ENCODE measurements around the gene RBM17. TPM values are rescaled to one million over a fixed set of nuclear protein-coding genes. Genes with fewer than 3 reads are reported as not detected.
A peak's percentile ranks its signal among the peaks of the same experiment; 100 is the strongest.
"Not testable (repeated sequence)": the region's sequence is repeated elsewhere in the genome, so short reads cannot be mapped to it uniquely, and the experiment has no call there.

The RBM17 gene
- total RNA-seq, 2 experiments from 2014 or later: 213 to 217 TPM

DNA sequence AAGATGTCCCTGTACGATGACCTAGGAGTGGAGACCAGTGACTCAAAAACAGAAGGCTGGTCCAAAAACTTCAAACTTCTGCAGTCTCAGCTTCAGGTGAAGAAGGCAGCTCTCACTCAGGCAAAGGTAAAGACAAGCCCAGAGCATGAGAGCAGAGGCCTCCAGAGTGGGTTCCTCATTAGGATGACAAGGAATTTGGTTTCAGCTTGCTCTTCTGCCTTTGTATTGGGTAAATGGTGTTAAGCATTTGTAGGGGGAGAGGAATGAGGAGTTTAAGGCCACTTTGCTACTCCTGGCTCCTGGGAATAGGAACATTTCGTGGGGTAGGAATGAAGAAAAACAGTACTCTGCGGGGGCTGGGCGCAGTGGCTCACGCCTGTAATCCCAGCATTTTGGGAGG, 8.2 kb downstream of the RBM17 start:
- Mint-ChIP-seq H3K4me3 (no peak overlapping the region), H3K36me3 (ENCODE audit: low read depth) (peaks cover 68% of the 10 kb centered on the region), H3K27ac (no peak overlapping the region), H3K4me1 (ENCODE audit: low read depth) (peaks cover 49% of the 10 kb centered on the region), H3K27me3 (ENCODE audit: low read depth) (no peaks in the 10 kb centered on the region), H3K9me3 (ENCODE audit: insufficient read depth) (no peaks in the 10 kb centered on the region)
- ChIA-PET POLR2A (interaction anchor here (0.7 kb wide), 1 partner anchor 222 kb away, joined by 3 read pairs; no protein-coding TSS in a partner anchor), CTCF (interaction anchor here (0.5 to 1.8 kb wide), 6 partner anchors 9 to 526 kb away, joined by 3 to 7 read pairs (median 4); no protein-coding TSS in a partner anchor)
- no peak for ATAC-seq
- DNase-seq: no peak

DNA sequence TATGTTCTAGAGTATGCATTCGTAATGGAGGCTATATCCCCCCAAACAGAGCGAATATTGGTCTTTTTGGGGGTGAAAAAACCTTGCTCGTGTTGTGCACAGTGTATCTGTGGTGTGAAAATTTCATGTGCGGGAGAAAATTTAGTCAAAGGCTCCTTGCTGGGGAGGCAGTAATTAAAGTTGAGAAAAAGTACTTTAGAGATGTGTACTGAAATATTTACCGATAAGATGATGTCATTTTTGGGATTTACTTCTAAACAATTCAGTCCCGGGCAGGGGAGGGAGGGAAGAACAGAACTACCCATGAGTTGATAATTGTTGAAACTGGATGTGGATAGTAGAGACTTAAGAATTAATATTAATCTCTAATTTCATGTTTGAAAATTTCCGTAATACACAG, 9.3 kb downstream of the RBM17 start:
- no peak for DNase-seq
- no peak for ATAC-seq
- H3K9me3 Mint-ChIP-seq (ENCODE audit: insufficient read depth): no peaks in the 10 kb centered on the region
- H3K36me3 Mint-ChIP-seq (ENCODE audit: low read depth): peaks cover 68% of the 10 kb centered on the region
- ChIA-PET CTCF (no interaction called here), POLR2A (no interaction called here)
- no peaks in the 10 kb centered on the region for H3K27me3 Mint-ChIP-seq (ENCODE audit: low read depth)
- H3K4me3 Mint-ChIP-seq: no peak overlapping the region
- peaks cover 45% of the 10 kb centered on the region for H3K4me1 Mint-ChIP-seq (ENCODE audit: low read depth)
- no peak overlapping the region for H3K27ac Mint-ChIP-seq

DNA sequence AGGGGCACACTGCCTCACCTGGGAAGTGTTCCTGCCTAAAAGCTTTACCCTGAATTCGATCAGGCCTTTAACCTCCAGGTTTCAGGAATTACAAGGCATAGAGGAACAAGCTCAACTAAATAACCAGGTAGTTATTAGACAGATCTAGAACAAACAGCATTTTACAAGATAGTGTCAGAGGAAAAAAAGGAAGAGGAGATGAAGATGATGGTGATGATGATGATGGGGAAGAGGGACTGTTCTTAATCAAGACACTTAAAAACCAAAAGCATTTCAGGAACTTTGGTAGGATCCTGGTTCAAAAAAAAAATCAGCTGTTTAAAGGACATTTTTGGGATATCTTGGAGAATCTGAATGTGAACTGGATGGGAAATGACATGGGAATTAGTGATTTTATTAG, 11.5 kb downstream of the RBM17 start:
- Mint-ChIP-seq H3K4me1 (ENCODE audit: low read depth) (peaks cover 31% of the 10 kb centered on the region), H3K4me3 (no peak overlapping the region), H3K36me3 (ENCODE audit: low read depth) (peaks cover 67% of the 10 kb centered on the region), H3K27me3 (ENCODE audit: low read depth) (no peaks in the 10 kb centered on the region), H3K27ac (peak overlapping the region; percentile 2), H3K9me3 (ENCODE audit: insufficient read depth) (no peaks in the 10 kb centered on the region)
- CTCF ChIA-PET: interaction anchor here (0.8 to 1.4 kb wide), 5 partner anchors 10 to 302 kb away, joined by 3 to 6 read pairs (median 4); no protein-coding TSS in a partner anchor
- POLR2A ChIA-PET: no interaction called here
- ATAC-seq (no peak), DNase-seq (no peak)

DNA sequence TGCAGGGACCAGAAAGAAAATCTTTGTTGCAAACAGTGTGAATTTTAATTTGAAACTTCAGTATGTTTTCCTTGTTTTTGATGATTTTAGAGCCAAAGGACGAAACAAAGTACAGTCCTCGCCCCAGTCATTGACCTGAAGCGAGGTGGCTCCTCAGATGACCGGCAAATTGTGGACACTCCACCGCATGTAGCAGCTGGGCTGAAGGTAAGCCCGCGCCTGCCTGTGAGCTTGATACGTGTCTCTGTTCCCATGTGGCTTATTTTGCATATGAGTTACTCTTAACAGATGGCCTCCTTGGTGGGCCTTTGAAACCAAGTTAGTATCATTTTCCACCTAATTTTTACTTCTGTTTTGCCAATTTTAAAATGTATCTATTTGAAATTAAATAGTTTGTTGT, 12.3 kb downstream of the RBM17 start:
- H3K27ac Mint-ChIP-seq: no peak overlapping the region
- H3K4me1 Mint-ChIP-seq (ENCODE audit: low read depth): peaks cover 27% of the 10 kb centered on the region
- H3K36me3 Mint-ChIP-seq (ENCODE audit: low read depth): peaks cover 67% of the 10 kb centered on the region
- H3K27me3 Mint-ChIP-seq (ENCODE audit: low read depth): no peaks in the 10 kb centered on the region
- H3K4me3 Mint-ChIP-seq: no peak overlapping the region
- ChIA-PET CTCF (interaction anchor here (1.2 to 1.4 kb wide), 4 partner anchors 9 to 87 kb away, joined by 3 to 6 read pairs (median 4); no protein-coding TSS in a partner anchor), POLR2A (no interaction called here)
- DNase-seq: no peak
- no peaks in the 10 kb centered on the region for H3K9me3 Mint-ChIP-seq (ENCODE audit: insufficient read depth)
- no peak for ATAC-seq

DNA sequence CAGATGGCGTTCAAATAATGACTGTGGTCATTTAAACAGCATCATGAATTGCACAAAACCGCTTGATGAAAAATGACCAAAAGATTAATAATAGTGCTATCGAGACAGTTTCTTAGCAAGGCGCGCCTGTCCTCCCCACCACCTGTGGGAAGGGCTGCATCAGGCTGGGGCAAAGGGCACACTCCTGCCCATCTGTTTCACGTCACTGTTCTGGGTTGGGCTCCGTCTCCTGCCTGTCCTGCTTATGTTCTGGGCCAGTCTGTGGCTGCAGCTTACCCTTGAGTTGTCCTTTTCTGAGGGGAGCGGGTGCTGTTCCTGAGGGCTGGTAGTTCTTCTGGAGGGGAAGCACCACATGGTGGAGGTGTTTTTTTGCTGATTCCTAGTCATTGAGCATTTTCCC, 13.3 kb downstream of the RBM17 start:
- Mint-ChIP-seq H3K4me3 (no peak overlapping the region), H3K4me1 (ENCODE audit: low read depth) (peaks cover 24% of the 10 kb centered on the region), H3K27ac (no peak overlapping the region), H3K27me3 (ENCODE audit: low read depth) (no peaks in the 10 kb centered on the region), H3K9me3 (ENCODE audit: insufficient read depth) (no peaks in the 10 kb centered on the region), H3K36me3 (ENCODE audit: low read depth) (peaks cover 70% of the 10 kb centered on the region)
- DNase-seq (no peak), ATAC-seq (no peak)
- ChIA-PET POLR2A (no interaction called here), CTCF (no interaction called here)

DNA sequence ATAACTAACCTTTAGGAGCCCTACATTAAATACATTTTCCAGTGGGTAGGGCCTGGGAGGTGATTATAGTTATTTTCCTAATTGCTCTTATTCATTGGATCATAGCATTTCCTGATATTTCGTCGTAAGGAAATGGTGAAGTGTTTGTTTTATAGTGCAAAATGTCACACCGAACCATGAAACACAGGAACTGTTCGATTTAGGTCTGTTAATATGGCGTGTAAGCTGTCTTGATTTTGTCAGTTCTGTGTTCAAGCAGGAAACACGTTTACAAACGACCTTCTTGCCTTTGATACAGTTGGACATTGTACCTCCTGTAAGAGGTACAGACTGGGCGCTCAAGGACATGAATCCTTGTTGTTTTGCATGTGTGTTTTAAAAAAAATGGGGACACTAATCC, 14.8 kb downstream of the RBM17 start:
- ChIA-PET CTCF (no interaction called here), POLR2A (no interaction called here)
- no peak for ATAC-seq
- H3K36me3 Mint-ChIP-seq (ENCODE audit: low read depth): peaks cover 66% of the 10 kb centered on the region
- no peaks in the 10 kb centered on the region for H3K9me3 Mint-ChIP-seq (ENCODE audit: insufficient read depth)
- no peak for DNase-seq
- no peak overlapping the region for H3K4me3 Mint-ChIP-seq
- H3K27ac Mint-ChIP-seq: no peak overlapping the region
- H3K4me1 Mint-ChIP-seq (ENCODE audit: low read depth): peaks cover 23% of the 10 kb centered on the region
- H3K27me3 Mint-ChIP-seq (ENCODE audit: low read depth): no peaks in the 10 kb centered on the region

DNA sequence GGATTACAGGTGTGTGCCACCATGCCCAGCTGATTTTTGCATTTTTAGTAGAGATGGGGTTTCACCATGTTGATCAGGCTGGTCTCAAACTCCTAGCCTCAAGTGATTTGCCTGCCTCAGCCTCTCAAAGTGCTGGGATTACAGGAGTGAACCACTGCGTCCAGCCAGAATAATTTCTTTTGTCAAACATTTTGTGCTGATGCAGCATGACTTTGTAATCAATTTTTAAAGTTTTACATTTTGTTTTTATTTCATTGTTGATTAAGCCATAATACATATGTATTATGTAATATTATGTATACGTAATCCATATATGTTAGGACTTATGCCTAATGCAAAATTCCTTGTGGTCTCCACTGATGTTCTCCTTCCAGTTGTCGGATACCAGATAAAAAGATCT, 18.8 kb downstream of the RBM17 start:
- Mint-ChIP-seq H3K4me1 (ENCODE audit: low read depth) (peaks cover 39% of the 10 kb centered on the region), H3K36me3 (ENCODE audit: low read depth) (peaks cover 71% of the 10 kb centered on the region)
- CTCF ChIA-PET: interaction anchor here (1.1 to 1.9 kb wide), 7 partner anchors 11 to 295 kb away, joined by 3 to 13 read pairs (median 7); no protein-coding TSS in a partner anchor
- H3K27ac Mint-ChIP-seq; POLR2A ChIA-PET; H3K4me3 Mint-ChIP-seq; DNase-seq; ATAC-seq; H3K27me3 Mint-ChIP-seq (ENCODE audit: low read depth); H3K9me3 Mint-ChIP-seq (ENCODE audit: insufficient read depth): not testable (repeated sequence)

DNA sequence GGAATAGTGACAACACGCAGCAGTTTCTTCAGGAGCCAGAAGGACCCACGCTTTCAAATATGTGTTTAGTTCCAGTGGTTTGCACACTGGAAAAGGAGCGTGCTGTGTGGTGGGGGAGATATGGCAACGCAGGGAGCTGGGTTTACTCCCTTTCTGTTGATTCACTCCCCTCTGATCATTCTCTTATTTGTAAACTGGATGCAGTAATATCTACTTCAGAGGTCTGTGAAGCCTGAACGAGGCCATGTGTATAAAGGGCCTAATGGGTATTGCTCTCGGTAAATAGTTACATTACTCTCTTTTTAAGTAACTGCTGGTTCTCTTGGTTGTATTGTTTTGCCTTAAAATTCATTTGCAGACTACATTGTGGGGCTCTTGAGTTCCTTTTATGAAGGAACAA, 19.2 kb downstream of the RBM17 start:
- ATAC-seq (no peak), DNase-seq (no peak)
- Mint-ChIP-seq H3K4me3 (no peak overlapping the region), H3K27me3 (ENCODE audit: low read depth) (no peaks in the 10 kb centered on the region), H3K27ac (no peak overlapping the region), H3K36me3 (ENCODE audit: low read depth) (peaks cover 73% of the 10 kb centered on the region), H3K4me1 (ENCODE audit: low read depth) (peaks cover 39% of the 10 kb centered on the region), H3K9me3 (ENCODE audit: insufficient read depth) (no peaks in the 10 kb centered on the region)
- ChIA-PET POLR2A (no interaction called here), CTCF (interaction anchor here (0.8 to 1.7 kb wide), 8 partner anchors 12 to 298 kb away, joined by 3 to 8 read pairs (median 6); partner anchors contain the start of gene PFKFB3)

DNA sequence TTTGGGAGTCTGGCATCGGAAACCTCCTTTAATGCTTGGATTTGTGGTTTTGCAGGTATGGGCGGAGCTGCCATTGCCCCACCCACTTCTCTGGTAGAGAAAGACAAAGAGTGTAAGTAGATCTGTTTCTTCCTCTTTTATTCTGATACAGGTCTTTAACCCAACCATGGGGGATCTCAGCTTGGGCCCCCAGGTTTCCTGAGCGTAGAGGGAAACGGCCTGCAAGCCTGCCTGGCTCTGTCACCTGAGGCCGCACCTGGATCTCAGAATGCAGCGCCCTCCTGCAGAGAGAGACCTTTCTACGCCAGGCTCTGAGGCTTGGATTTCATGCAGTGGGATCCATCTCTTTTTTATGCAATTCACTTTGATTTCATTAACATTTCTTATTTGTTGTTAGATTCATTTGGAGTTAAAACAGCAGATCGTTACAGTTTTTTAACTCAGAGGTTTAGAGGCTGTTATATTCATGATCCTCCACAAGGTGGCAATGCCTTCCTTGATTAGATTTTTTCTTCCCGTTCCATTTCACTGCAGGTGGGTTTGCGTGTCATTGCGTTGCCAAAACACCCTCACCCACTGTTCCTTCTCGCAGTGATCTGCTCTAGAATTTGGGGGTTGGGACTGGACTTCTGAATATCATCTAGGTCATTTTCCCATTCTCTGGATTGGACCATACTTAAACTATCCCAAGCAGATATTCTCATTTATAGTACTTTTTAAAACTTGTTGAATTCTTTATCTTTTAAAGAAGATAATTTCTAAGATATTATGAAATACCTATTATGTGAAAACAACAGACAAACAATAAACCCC, 20.0 kb downstream of the RBM17 start:
- no peaks in the 10 kb centered on the region for H3K27me3 Mint-ChIP-seq (ENCODE audit: low read depth)
- no peaks in the 10 kb centered on the region for H3K9me3 Mint-ChIP-seq (ENCODE audit: insufficient read depth)
- H3K27ac Mint-ChIP-seq: peak overlapping the region; percentile 81
- DNase-seq (peak; percentile 52), ATAC-seq (peak; percentile 54)
- ChIA-PET CTCF (interaction anchor here (0.8 to 1.7 kb wide), 8 partner anchors 12 to 298 kb away, joined by 3 to 8 read pairs (median 6); partner anchors contain the start of gene PFKFB3), POLR2A (no interaction called here)
- H3K36me3 Mint-ChIP-seq (ENCODE audit: low read depth): peaks cover 77% of the 10 kb centered on the region
- H3K4me3 Mint-ChIP-seq: no peak overlapping the region
- peaks cover 38% of the 10 kb centered on the region for H3K4me1 Mint-ChIP-seq (ENCODE audit: low read depth)

DNA sequence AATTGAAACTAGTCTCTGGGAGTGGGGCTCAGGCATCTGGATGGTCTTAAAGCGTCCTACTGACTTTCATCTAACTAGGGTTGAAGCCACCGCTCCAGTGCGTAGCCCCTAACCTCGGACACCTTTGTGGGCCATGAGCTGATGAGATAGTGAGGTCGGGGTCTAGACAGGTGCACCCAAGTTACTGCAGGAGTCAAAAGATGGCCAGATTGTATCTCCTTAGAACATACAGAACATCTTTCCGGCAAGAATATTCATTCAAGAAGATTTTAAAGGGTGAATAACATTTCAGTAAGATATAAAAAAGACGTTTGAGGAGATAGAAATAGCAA, 20.6 kb downstream of the RBM17 start:
- Mint-ChIP-seq H3K9me3 (ENCODE audit: insufficient read depth) (no peaks in the 10 kb centered on the region), H3K27me3 (ENCODE audit: low read depth) (no peaks in the 10 kb centered on the region), H3K4me1 (ENCODE audit: low read depth) (peaks cover 33% of the 10 kb centered on the region), H3K36me3 (ENCODE audit: low read depth) (peaks cover 78% of the 10 kb centered on the region), H3K27ac (peak overlapping the region; percentile 69), H3K4me3 (peak overlapping the region; percentile 12)
- no peak for DNase-seq
- ATAC-seq: no peak
- CTCF ChIA-PET: interaction anchor here (0.8 to 3.0 kb wide), 7 partner anchors 9 to 297 kb away, joined by 4 to 35 read pairs (median 7); partner anchors contain the start of gene PFKFB3
- POLR2A ChIA-PET: no interaction called here

DNA sequence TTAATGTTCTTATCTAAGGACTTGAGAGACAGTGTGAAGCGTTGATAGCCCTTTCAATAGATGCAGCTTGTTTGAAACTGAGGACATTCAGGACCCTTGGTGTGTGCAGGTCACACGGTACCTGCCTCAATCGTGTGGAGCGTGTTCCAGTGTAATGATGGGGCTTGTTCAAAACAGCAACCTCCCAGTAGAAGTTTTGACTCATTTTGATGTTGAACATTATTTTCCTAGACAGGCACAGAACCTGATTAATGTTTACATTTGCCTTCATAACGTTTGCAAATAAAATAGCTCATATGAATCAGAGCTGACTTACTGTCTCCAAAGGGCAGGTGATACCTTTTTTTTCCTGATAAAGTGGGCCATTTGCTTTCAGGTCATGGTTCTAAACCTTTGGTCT, 21.3 kb downstream of the RBM17 start:
- Mint-ChIP-seq H3K9me3 (ENCODE audit: insufficient read depth) (no peaks in the 10 kb centered on the region), H3K36me3 (ENCODE audit: low read depth) (peaks cover 79% of the 10 kb centered on the region), H3K27me3 (ENCODE audit: low read depth) (no peaks in the 10 kb centered on the region), H3K27ac (peak overlapping the region; percentile 69), H3K4me1 (ENCODE audit: low read depth) (peaks cover 33% of the 10 kb centered on the region), H3K4me3 (no peak overlapping the region)
- DNase-seq: no peak
- ChIA-PET CTCF (interaction anchor here (0.8 to 3.0 kb wide), 16 partner anchors 8 to 568 kb away, joined by 3 to 35 read pairs (median 4); partner anchors contain the start of gene PFKFB3), POLR2A (no interaction called here)
- ATAC-seq: no peak

DNA sequence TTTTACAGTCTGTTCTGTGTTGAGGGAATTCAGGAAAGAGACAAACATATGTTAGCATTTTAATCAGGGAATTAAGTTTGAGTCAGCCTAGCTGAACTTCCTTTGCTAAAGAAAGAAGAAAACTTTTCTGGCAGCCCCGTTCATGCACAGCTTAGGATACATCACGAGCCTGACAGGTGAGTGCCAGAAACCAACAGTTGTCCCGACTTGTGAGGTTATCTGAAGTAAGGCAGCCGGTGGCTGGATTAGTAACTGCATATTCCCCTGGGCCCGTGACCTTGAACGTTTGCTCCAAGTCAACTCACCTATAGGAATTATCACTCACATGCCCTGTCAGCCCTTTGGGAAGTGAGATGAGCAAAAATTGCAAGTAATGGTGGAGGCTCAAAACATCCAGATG, 24.1 kb downstream of the RBM17 start:
- Mint-ChIP-seq H3K27me3 (ENCODE audit: low read depth) (no peaks in the 10 kb centered on the region), H3K9me3 (ENCODE audit: insufficient read depth) (no peaks in the 10 kb centered on the region), H3K36me3 (ENCODE audit: low read depth) (peaks cover 82% of the 10 kb centered on the region), H3K27ac (no peak overlapping the region), H3K4me1 (ENCODE audit: low read depth) (peaks cover 30% of the 10 kb centered on the region), H3K4me3 (no peak overlapping the region)
- CTCF ChIA-PET: interaction anchor here (1.8 kb wide), 1 partner anchor 39 kb away, joined by 8 read pairs; no protein-coding TSS in a partner anchor
- POLR2A ChIA-PET: no interaction called here
- ATAC-seq: no peak
- DNase-seq: no peak

Data from activated CD8-positive, alpha-beta T cell treated with anti-CD3 and anti-CD28 coated beads, Interleukin-2, amount 10 ng/mL, durations not matched to agents 7 days and 5 days (primary cell).